Upper lobe of left lung (tissue), 4 donors: ENCODE data around the gene TYRP1.

ENCODE experiments used
- EP300 ChIP-seq, 4 donors: sonication (generic); formaldehyde crosslinking; IDR thresholded peaks; one replicate each; pipeline ENCODE4 v1.5.1; 2017; ENCODE audit warnings: antibody characterized with exemption in 4 of 4, control low read depth in 2 of 4
- POLR2A ChIP-seq, 4 donors: fragments of 450-650 bp; IDR thresholded peaks; one replicate each; pipeline ENCODE4 v1.5.1; 2016 to 2017; ENCODE audit warnings: antibody characterized with exemption in 4 of 4, mild to moderate bottlenecking in 2 of 4
- POLR2AphosphoS5 ChIP-seq, 2 donors: sonication (generic); formaldehyde crosslinking; IDR thresholded peaks; one replicate each; pipeline ENCODE4 v1.5.1; 2017; ENCODE audit warnings: antibody characterized with exemption in 2 of 2
- TF ChIP-seq, protein P1 (sequence below), 6 experiments: fragments of 450-650 bp in 4 of 6; fragments of 200-600 bp in 2 of 6; sonication (generic) in 2 of 6; IDR thresholded peaks; one replicate each; pipeline ENCODE4 v1.5.1; 2016 to 2019; ENCODE audit warnings: antibody characterized with exemption in 6 of 6

DNA sequence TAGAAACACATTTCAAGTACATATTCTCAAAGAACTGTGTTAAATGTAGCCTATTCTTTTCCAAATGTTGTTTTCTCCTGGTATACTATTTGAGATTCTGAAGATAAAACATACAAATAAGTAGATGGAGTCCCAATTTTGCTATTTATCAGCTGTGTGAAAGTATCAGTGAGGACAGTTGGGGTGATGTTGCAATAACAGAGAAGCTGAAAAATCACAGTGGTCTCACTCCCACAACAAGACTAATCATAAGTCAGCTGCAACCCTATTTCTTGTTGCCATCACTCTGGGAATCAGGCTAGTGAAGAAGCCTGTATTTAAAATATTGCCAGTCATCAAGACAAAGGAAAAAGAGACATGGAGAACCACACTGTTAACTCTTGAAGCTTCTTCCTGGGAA is 55.8 kb downstream of the TYRP1 start:
- TF ChIP-seq, protein P1, sequence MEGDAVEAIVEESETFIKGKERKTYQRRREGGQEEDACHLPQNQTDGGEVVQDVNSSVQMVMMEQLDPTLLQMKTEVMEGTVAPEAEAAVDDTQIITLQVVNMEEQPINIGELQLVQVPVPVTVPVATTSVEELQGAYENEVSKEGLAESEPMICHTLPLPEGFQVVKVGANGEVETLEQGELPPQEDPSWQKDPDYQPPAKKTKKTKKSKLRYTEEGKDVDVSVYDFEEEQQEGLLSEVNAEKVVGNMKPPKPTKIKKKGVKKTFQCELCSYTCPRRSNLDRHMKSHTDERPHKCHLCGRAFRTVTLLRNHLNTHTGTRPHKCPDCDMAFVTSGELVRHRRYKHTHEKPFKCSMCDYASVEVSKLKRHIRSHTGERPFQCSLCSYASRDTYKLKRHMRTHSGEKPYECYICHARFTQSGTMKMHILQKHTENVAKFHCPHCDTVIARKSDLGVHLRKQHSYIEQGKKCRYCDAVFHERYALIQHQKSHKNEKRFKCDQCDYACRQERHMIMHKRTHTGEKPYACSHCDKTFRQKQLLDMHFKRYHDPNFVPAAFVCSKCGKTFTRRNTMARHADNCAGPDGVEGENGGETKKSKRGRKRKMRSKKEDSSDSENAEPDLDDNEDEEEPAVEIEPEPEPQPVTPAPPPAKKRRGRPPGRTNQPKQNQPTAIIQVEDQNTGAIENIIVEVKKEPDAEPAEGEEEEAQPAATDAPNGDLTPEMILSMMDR (IDR thresholded peaks at IDR 0.05), result no peak
- TF ChIP-seq POLR2AphosphoS5 (IDR thresholded peaks at IDR 0.05) (no peak), POLR2A (IDR thresholded peaks at IDR 0.05) (no peak), EP300 (IDR thresholded peaks at IDR 0.05) (no peak)
